ENCODE results near the gene MLN.

MLN gene

GRCh38 chr6:33813990-33814985 is 10.5 kb upstream of the MLN start:
- DNase-seq: no peak

- DNase-seq: no peak
Observed at GRCh38 chr6:33813246-33813904, 9.6 kb upstream of the MLN start.

GRCh38 chr6:33812669-33813068 is 8.9 kb upstream of the MLN start:
- DNase-seq: peak; percentile 13

GRCh38 chr6:33809594-33809993 is 5.8 kb upstream of the MLN start:
- DNase-seq: no peak

- no peak for DNase-seq
Observed at GRCh38 chr6:33808641-33809180, 4.9 kb upstream of the MLN start.

GRCh38 chr6:33807606-33808005 is 3.8 kb upstream of the MLN start:
- no peak for DNase-seq

GRCh38 chr6:33806841-33807240 is 3.0 kb upstream of the MLN start:
- no peak for DNase-seq

- no peak for DNase-seq
Observed at GRCh38 chr6:33802186-33802958, 1.4 kb downstream of the MLN start.

GRCh38 chr6:33801611-33802010 is 2.2 kb downstream of the MLN start:
- no peak for DNase-seq

GRCh38 chr6:33800248-33800969 is 3.4 kb downstream of the MLN start:
- DNase-seq: no peak

GRCh38 chr6:33799454-33800113 is 4.2 kb downstream of the MLN start:
- DNase-seq: no peak

- no peak for DNase-seq
Observed at GRCh38 chr6:33798343-33798848, 5.4 kb downstream of the MLN start.

GRCh38 chr6:33797626-33798342 is 6.0 kb downstream of the MLN start:
- no peak for DNase-seq

GRCh38 chr6:33794910-33795623 is 8.7 kb downstream of the MLN start:
- no peak for DNase-seq

GRCh38 chr6:33792981-33793380 is 10.8 kb downstream of the MLN start:
- DNase-seq: no peak

- DNase-seq: no peak
Observed at GRCh38 chr6:33791620-33792019, 12.2 kb downstream of the MLN start.

GRCh38 chr6:33790910-33791309 is 12.9 kb downstream of the MLN start:
- DNase-seq: no peak

- no peak for DNase-seq
Observed at GRCh38 chr6:33790379-33790778, 13.4 kb downstream of the MLN start.

- no peak for DNase-seq
Observed at GRCh38 chr6:33789550-33789895, 14.3 kb downstream of the MLN start.
